ENCODE results near the gene OR2A1.
"Not testable (repeated sequence)": the region's sequence is repeated elsewhere in the genome, so short reads cannot be mapped to it uniquely, and the experiment has no call there.

Gene OR2A1

GRCh38 chr7:144330044-144330443 lies 17.8 kb downstream of the OR2A1 start:
- not testable (repeated sequence) for DNase-seq

DNA sequence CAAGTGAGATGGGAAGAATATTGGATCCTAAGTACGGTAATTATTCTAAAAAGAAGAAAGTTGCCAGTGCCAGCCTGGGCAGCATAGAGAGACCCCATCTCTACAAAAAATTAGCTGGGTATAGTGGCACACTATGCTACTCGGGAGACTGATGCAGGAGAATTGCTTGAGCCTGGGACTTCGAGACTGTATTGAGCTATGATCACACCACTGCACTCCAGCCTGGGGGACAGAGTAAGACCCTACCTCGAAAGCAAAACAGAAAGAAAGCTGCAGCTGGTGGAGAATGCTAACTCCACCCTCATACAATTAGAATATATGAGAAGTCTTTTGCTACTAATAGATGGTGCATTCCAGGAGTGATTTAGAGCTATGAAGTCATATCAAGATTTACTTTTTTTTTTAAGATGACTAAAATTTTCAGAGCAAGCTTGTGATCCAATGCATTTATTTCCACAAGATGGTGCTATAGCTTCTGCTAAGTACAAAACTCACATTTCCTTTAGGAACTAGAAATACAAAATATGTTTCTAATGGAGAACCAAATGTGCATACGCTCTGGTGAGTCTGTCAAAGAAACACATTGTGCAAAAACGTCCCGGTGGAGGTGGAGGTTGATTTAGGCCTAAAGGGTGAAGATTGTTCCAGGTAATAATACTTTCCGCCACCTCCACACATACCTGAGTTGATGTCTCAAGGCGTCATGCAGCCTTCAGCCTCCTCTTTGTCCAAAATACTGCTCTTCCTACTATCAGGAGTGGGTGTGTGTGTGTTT lies 19.2 kb downstream of the OR2A1 start:
- DNase-seq = not testable (repeated sequence)

GRCh38 chr7:144331996-144332288 lies 19.7 kb downstream of the OR2A1 start:
- DNase-seq = not testable (repeated sequence)

DNA sequence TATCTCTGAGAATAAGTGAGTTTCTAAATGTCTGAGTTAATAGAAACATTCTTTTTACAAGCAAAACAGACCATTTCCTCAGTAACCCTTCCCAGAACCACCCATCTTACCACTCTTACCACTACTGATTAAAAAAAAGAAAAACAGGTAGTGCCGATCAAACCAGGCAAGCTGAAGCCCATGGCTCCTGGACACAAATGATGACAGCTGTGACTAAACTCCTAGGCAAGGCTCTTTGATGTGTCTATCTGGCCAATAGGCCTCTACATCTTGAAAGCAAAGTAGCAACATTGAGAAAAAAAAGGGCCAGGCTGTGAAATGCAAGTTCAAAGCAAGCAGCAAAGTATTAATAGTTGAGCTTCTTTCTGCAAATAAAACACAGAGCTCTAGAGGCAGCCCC lies 36.4 kb downstream of the OR2A1 start:
- not testable (repeated sequence) for DNase-seq

DNA sequence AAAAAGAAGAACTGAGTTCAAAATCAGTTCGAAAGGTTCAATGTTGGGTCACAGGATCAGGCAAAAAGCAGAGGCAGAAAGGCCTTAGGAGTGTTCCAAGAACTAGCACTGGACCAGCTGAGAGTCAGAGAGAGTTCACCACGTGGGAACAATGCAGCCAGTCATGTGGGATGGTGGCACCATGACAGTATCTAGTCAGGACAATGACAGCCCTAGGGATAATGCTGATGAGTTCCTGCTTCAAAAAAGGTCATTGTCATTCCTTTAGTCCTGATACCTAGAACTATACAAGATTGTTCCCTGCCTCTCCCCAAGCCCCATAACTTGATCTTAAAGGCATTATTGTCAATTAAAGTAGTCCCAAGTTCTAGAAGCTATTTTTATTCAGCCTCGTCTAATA lies 39.4 kb downstream of the OR2A1 start:
- not testable (repeated sequence) for DNase-seq

- DNase-seq = not testable (repeated sequence)
These were observed 43.1 kb downstream of the OR2A1 start, which contains the start of gene ARHGEF5 for GRCh38 chr7:144355176-144355822. Gene ARHGEF5 (plus strand): TSS chr7:144355402. CDS start chr7:144362670, 7,268 bp downstream.

DNA sequence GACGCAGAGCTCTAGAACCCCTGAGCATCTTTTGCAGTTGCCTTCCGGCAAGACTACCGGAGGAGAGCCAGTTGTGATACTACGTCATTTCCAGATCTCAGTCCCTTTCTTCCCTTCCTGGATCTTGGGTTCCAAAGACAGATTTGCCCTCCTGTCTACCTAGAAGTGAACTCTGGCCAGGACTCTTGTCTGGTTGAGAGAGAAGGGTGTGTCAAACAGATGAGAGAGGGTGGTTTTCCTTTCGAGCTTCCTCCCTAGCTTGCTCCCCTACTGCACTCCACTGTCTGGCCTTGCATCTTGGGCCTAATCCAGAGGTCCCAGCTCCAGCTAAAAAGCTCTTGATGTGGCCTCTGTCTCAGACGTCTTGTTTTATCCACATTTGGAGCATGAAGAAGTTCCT lies 44.0 kb downstream of the OR2A1 start:
- not testable (repeated sequence) for DNase-seq

DNA sequence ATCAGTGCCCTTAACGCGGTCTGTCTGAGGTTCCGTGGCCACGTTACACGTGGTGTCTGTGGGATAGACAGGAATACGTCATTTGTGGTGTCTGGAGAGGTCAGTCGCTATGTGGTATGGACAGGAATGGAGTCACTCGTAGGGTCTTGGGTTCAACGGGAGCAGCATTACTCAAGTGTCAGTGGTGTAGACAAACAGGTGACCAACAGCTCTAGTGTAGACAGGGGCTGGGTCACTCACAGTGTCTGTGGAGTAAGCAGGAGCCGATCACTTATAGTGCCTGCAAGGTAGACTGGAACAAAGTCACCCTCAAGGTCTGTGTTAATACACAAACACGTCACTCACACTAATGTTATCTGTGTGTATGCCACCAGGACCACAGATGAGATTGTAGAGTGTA lies 44.6 kb downstream of the OR2A1 start:
- DNase-seq = not testable (repeated sequence)

DNA sequence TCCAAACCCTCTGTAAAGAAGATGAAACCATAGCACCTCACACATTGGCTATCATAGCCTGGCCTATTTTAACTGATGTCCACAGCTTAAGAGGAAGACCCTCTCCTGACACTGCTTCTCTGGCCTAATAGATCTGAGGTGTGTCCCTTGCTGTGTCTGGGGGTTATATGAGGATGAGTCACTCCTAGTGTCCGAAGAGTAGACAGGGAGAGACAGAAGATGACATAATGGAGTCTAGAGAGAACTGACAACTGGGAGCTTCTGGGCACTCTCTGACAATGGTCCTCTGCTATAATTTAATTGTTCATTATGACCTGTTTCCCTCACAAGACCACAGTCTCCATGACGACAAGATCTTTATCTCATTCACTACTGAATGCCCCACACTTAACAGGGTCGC lies 49.8 kb downstream of the OR2A1 start:
- DNase-seq = not testable (repeated sequence)

DNA sequence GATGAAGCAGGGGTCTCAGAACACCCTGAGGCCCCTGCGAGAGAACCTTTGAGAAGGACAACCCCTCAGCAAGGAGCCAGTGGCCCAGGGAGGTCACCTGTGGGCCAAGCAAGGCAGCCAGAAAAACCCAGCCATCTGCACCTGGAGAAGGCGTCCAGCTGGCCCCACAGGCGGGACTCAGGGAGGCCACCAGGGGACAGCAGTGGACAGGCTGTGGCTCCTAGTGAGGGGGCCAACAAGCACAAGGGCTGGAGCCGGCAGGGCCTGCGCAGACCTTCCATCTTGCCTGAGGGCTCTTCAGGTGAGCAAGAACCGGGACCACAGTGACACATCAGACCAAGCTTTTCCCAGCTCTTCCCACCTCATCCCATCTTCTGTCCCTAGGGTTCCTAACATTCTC lies 53.3 kb downstream of the OR2A1 start:
- not testable (repeated sequence) for DNase-seq

DNA sequence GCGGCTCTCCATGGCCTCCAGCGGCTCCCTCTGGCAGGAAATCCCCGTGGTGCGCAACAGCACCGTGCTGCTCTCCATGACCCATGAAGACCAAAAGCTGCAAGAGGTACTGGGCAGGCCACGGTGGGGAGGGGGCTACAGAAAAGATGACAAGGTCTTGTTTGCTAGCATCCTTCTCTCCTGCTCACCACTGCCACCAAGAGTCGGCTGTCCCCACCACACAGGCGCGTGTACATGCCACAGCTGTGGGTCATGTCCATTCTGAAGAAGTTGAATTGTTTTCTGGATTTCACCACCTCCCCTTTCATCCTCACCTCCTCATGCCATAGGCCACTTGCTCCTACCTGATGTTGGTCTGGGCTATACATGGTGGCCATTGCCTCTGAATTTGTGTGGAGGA lies 55.0 kb downstream of the OR2A1 start:
- DNase-seq = not testable (repeated sequence)

DNA sequence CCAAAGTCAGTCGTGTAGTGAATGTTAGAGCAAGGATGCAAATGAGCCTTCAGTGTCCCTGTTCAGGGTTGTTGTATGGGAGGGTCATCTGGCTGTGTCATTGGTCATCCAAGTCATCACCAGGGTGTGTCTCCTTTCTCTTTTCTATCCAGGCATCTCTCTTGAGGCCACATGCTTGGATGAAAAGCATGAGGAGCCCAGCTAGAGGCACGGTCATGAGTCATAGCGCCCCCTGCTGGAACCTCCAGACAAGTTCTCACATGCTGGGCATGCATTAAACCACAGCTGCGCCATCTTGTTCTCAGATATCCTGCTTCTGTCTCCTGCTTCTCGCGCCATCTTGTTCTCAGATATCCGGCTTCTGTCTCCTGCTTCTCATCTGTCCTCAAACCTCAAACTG lies 57.0 kb downstream of the OR2A1 start:
- DNase-seq = not testable (repeated sequence)
